ENCODE data around the gene SEC23B. TPM values are rescaled to one million over a fixed set of nuclear protein-coding genes. Genes with fewer than 3 reads are reported as not detected.

The SEC23B gene
- polyA plus RNA-seq, 1 donor from 2014 or later, result 77.8 TPM

DNA sequence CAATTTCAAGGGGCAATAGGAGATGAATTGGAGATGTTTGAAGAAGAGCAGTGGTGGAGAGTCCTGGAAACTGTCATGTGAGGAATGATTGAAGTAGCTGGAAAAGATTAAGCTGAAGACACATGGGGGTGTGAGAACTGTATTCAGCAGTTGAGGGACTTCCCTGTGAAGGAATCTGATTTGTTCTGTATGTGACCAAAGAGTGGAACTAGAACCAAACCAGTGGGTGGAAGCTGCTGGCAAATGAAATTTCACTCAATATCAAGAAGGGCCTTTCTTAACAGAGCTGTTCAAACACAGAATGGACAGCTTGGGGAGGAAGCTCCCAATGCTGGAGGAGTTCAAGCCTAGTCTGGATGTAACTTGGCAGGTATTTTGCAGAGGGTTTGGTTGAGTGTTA lies 21.3 kb downstream of the SEC23B start:
- no peak for TF ChIP-seq RAD21 (conservative IDR thresholded peaks at IDR 0.05)
- Histone ChIP-seq H2AFZ (ENCODE audit: low read depth, low read length) (no peak overlapping the region), H3K4me2 (ENCODE audit: low read length) (no peak overlapping the region), H4K20me1 (ENCODE audit: insufficient read depth) (no peaks in the 10 kb centered on the region), H3K36me3 (ENCODE audit: insufficient read depth, low read length) (peaks cover 6% of the 10 kb centered on the region), H3K9ac (ENCODE audit: low read length) (no peak overlapping the region), H3K4me3 (ENCODE audit: low read length) (no peak overlapping the region), H3K9me2 (ENCODE audit: insufficient read depth, low read length) (no peaks in the 10 kb centered on the region), H3F3A (ENCODE audit: insufficient read depth, low read length, poor library complexity, severe bottlenecking) (no peaks in the 10 kb centered on the region), H3K79me2 (replicated peaks; ENCODE audit: insufficient read depth, low read length) (no peaks in the 10 kb centered on the region), H3K9me3 (ENCODE audit: low read length) (no peaks in the 10 kb centered on the region), H3K27ac (ENCODE audit: low read length) (no peak overlapping the region), H3K27me3 (ENCODE audit: insufficient read depth, low read depth, low read length) (no peaks in the 10 kb centered on the region)

DNA sequence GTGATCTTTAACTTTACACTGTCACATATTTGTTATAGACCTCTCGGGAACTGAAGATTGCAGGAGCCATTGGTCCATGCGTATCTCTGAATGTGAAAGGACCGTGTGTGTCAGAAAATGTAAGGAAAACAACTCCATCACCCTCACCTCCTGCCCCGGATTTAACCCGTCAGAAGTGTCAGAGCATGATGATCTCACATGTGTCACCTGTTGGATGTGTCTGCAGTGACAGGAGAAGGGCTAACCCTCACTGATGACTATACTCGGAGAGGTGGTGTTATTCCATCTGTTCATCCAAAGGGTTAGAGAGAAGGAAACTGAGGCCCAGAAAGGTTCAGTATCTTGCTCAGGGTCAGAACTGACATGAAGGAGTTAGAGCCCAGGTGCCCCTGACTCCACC lies 24.9 kb downstream of the SEC23B start:
- H3F3A ChIP-seq (ENCODE audit: insufficient read depth, low read length, poor library complexity, severe bottlenecking), result no peaks in the 10 kb centered on the region
- H3K9me3 ChIP-seq (ENCODE audit: low read length), result no peaks in the 10 kb centered on the region
- H3K9ac ChIP-seq (ENCODE audit: low read length), result no peak overlapping the region
- H2AFZ ChIP-seq (ENCODE audit: low read depth, low read length), result no peak overlapping the region
- H4K20me1 ChIP-seq (ENCODE audit: insufficient read depth), result no peaks in the 10 kb centered on the region
- no peak for TF ChIP-seq TAF1 (IDR thresholded peaks at IDR 0.05; ENCODE audit: low read depth)
- no peak for TF ChIP-seq POLR2AphosphoS5 (IDR thresholded peaks at IDR 0.05)
- TF ChIP-seq, protein P1, sequence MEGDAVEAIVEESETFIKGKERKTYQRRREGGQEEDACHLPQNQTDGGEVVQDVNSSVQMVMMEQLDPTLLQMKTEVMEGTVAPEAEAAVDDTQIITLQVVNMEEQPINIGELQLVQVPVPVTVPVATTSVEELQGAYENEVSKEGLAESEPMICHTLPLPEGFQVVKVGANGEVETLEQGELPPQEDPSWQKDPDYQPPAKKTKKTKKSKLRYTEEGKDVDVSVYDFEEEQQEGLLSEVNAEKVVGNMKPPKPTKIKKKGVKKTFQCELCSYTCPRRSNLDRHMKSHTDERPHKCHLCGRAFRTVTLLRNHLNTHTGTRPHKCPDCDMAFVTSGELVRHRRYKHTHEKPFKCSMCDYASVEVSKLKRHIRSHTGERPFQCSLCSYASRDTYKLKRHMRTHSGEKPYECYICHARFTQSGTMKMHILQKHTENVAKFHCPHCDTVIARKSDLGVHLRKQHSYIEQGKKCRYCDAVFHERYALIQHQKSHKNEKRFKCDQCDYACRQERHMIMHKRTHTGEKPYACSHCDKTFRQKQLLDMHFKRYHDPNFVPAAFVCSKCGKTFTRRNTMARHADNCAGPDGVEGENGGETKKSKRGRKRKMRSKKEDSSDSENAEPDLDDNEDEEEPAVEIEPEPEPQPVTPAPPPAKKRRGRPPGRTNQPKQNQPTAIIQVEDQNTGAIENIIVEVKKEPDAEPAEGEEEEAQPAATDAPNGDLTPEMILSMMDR (IDR thresholded peaks at IDR 0.05; ENCODE audit: poor library complexity, severe bottlenecking), result no peak
- TF ChIP-seq, protein P2, sequence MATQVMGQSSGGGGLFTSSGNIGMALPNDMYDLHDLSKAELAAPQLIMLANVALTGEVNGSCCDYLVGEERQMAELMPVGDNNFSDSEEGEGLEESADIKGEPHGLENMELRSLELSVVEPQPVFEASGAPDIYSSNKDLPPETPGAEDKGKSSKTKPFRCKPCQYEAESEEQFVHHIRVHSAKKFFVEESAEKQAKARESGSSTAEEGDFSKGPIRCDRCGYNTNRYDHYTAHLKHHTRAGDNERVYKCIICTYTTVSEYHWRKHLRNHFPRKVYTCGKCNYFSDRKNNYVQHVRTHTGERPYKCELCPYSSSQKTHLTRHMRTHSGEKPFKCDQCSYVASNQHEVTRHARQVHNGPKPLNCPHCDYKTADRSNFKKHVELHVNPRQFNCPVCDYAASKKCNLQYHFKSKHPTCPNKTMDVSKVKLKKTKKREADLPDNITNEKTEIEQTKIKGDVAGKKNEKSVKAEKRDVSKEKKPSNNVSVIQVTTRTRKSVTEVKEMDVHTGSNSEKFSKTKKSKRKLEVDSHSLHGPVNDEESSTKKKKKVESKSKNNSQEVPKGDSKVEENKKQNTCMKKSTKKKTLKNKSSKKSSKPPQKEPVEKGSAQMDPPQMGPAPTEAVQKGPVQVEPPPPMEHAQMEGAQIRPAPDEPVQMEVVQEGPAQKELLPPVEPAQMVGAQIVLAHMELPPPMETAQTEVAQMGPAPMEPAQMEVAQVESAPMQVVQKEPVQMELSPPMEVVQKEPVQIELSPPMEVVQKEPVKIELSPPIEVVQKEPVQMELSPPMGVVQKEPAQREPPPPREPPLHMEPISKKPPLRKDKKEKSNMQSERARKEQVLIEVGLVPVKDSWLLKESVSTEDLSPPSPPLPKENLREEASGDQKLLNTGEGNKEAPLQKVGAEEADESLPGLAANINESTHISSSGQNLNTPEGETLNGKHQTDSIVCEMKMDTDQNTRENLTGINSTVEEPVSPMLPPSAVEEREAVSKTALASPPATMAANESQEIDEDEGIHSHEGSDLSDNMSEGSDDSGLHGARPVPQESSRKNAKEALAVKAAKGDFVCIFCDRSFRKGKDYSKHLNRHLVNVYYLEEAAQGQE (IDR thresholded peaks at IDR 0.05; ENCODE audit: borderline replicate concordance), result no peak
- no peak for TF ChIP-seq SMC3 (conservative IDR thresholded peaks at IDR 0.05; ENCODE audit: poor library complexity)
- no peak for TF ChIP-seq MXI1 (conservative IDR thresholded peaks at IDR 0.05; ENCODE audit: poor library complexity, severe bottlenecking)
- TF ChIP-seq EZH2 (IDR thresholded peaks at IDR 0.05; ENCODE audit: borderline replicate concordance, insufficient read depth, low read length, poor library complexity, severe bottlenecking), result no peak
- no peak for TF ChIP-seq EP300 (conservative IDR thresholded peaks at IDR 0.05; ENCODE audit: poor library complexity, severe bottlenecking)
- TF ChIP-seq RAD21 (conservative IDR thresholded peaks at IDR 0.05), result no peak
- H3K79me2 ChIP-seq (replicated peaks; ENCODE audit: insufficient read depth, low read length), result no peaks in the 10 kb centered on the region
- H3K36me3 ChIP-seq (ENCODE audit: insufficient read depth, low read length), result peaks cover 6% of the 10 kb centered on the region
- H3K4me2 ChIP-seq (ENCODE audit: low read length), result no peak overlapping the region
- no peak overlapping the region for H3K27ac ChIP-seq (ENCODE audit: low read length)
- H3K27me3 ChIP-seq (ENCODE audit: insufficient read depth, low read depth, low read length), result no peaks in the 10 kb centered on the region
- H3K9me2 ChIP-seq (ENCODE audit: insufficient read depth, low read length), result no peaks in the 10 kb centered on the region
- H3K4me3 ChIP-seq (ENCODE audit: low read length), result no peak overlapping the region

DNA sequence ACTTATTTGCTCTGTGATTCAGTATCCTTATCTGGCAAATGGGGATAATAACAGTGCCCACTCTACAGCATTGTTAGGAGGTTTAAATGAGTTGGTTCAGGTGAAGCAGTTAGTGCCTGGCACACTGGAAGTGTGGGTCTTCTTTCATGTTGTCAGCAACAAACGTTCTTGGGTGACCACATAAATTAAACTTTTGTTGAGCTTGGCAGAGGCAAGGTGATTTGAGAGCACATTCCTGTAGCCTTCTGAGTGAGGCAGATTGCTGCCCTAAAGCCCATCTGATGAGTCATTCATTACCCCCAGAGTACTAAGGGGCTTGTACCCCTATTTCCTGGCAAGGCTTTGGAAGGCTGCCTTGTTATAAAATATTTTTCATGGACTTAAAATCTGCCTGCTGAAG lies 25.8 kb downstream of the SEC23B start:
- Histone ChIP-seq H4K20me1 (ENCODE audit: insufficient read depth) (no peaks in the 10 kb centered on the region), H3K9ac (ENCODE audit: low read length) (no peak overlapping the region), H3K36me3 (ENCODE audit: insufficient read depth, low read length) (peaks cover 6% of the 10 kb centered on the region), H3K27ac (ENCODE audit: low read length) (no peak overlapping the region), H3K4me2 (ENCODE audit: low read length) (no peak overlapping the region), H3K27me3 (ENCODE audit: insufficient read depth, low read depth, low read length) (no peaks in the 10 kb centered on the region), H3K4me3 (ENCODE audit: low read length) (no peak overlapping the region), H2AFZ (ENCODE audit: low read depth, low read length) (no peak overlapping the region), H3K9me3 (ENCODE audit: low read length) (no peaks in the 10 kb centered on the region), H3F3A (ENCODE audit: insufficient read depth, low read length, poor library complexity, severe bottlenecking) (no peaks in the 10 kb centered on the region), H3K79me2 (replicated peaks; ENCODE audit: insufficient read depth, low read length) (no peaks in the 10 kb centered on the region), H3K9me2 (ENCODE audit: insufficient read depth, low read length) (no peaks in the 10 kb centered on the region)
- no peak for TF ChIP-seq EZH2 (IDR thresholded peaks at IDR 0.05; ENCODE audit: borderline replicate concordance, insufficient read depth, low read length, poor library complexity, severe bottlenecking)

All from neural cell (in vitro differentiated cells).